ENCODE results near the gene S100A16.
"Not testable (repeated sequence)": the region's sequence is repeated elsewhere in the genome, so short reads cannot be mapped to it uniquely, and the experiment has no call there.

S100A16 gene

DNA sequence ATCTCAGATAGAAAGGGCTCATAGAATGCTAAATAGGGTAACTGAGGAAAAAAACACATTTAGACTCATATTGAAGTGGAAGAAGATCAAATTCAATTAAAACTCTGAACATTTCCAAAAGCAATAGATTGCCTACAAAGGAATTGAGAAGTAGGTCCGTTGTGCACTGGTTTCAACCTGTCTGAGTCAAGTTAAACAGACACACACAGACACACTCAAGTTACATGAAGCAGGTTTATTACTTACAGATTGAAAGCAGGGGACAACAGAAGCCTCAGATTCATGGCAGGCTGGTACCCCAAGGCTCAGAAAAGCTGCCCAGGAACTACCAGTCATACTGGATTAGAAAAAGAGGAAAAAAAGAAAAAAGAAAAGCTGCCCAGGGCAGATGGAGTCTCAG lies 26.6 kb downstream of the S100A16 start:
- DNase-seq (ENCODE audit: low spot score) = no peak

DNA sequence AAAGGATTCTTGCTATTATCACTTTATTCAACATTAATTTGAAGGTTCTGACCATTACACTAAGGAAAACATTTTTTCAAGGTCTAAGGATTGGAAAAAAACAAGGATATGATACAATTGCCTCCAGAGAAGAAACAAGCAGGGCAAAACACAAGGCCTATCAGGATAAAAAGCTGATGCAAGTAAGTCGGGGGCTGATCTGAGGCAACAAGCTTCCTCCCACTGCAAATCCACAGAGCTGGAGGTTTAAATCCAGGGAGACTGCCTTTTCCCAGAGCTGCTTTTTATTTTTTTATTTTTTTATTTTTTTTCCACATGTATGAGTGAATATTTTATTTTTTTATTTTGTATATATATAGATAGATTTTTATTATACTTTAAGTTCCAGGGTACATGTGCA lies 27.9 kb downstream of the S100A16 start:
- DNase-seq (ENCODE audit: low spot score) = no peak

GRCh38 chr1:153583976-153584375 lies 29.0 kb downstream of the S100A16 start:
- no peak for DNase-seq (ENCODE audit: low spot score)

DNA sequence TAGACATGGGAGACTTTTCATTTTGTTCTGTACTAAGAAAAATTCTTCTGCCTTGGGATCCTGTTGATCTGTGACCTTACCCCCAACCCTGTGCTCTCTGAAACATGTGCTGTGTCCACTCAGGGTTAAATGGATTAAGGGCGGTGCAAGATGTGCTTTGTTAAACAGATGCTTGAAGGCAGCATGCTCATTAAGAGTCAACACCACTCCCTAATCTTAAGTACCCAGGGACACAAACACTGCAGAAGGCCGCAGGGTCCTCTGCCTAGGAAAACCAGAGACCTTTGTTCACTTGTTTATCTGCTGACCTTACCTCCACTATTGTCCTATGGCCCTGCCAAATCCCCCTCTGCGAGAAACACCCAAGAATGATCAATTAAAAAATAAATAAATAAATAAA lies 29.4 kb downstream of the S100A16 start:
- DNase-seq (ENCODE audit: low spot score) = not testable (repeated sequence)

GRCh38 chr1:153582836-153583235 lies 30.1 kb downstream of the S100A16 start:
- not testable (repeated sequence) for DNase-seq (ENCODE audit: low spot score)

- DNase-seq (ENCODE audit: low spot score) = no peak
Observed at GRCh38 chr1:153578936-153579335, 34.0 kb downstream of the S100A16 start.

- DNase-seq (ENCODE audit: low spot score) = no peak
Observed at GRCh38 chr1:153578490-153578889, 34.4 kb downstream of the S100A16 start.

- DNase-seq (ENCODE audit: low spot score) = peak; percentile 45
Observed at GRCh38 chr1:153577624-153578051, 35.3 kb downstream of the S100A16 start.

GRCh38 chr1:153577138-153577537 lies 35.8 kb downstream of the S100A16 start:
- no peak for DNase-seq (ENCODE audit: low spot score)

- DNase-seq (ENCODE audit: low spot score) = not testable (repeated sequence)
Observed at GRCh38 chr1:153575497-153575896, 37.4 kb downstream of the S100A16 start.

DNA sequence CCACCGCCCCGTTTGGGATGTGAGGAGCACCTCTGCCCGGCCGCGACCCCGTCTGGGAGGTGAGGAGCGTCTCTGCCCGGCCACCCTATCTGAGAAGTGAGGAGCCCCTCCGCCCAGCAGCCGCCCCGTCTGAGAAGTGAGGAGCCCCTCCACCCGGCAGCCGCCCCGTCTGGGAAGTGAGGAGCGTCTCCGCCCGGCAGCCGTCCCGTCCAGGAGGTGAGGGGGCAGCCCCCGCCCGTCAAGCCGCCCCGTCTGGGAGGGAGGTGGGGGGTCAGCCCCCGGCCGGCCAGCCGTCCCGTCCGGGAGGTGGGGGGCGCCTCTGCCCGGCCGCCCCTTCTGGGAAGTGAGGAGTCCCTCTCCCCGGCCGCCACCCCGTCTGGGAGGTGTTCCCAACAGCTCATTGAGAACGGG lies 37.9 kb downstream of the S100A16 start:
- not testable (repeated sequence) for DNase-seq (ENCODE audit: low spot score)

GRCh38 chr1:153573351-153573750 lies 39.6 kb downstream of the S100A16 start:
- no peak for DNase-seq (ENCODE audit: low spot score)

- peak; percentile 88 for DNase-seq (ENCODE audit: low spot score)
Observed at GRCh38 chr1:153572569-153573015, 40.3 kb downstream of the S100A16 start.

- no peak for DNase-seq (ENCODE audit: low spot score)
Observed at GRCh38 chr1:153571706-153572105, 41.2 kb downstream of the S100A16 start.

- no peak for DNase-seq (ENCODE audit: low spot score)
Observed at GRCh38 chr1:153570874-153571273, 42.1 kb downstream of the S100A16 start.

GRCh38 chr1:153569465-153569864 lies 43.5 kb downstream of the S100A16 start:
- no peak for DNase-seq (ENCODE audit: low spot score)

GRCh38 chr1:153568367-153569099 lies 44.4 kb downstream of the S100A16 start:
- DNase-seq (ENCODE audit: low spot score) = peak; percentile 80

GRCh38 chr1:153567621-153568366 lies 45.1 kb downstream of the S100A16 start:
- DNase-seq (ENCODE audit: low spot score) = no peak

DNA sequence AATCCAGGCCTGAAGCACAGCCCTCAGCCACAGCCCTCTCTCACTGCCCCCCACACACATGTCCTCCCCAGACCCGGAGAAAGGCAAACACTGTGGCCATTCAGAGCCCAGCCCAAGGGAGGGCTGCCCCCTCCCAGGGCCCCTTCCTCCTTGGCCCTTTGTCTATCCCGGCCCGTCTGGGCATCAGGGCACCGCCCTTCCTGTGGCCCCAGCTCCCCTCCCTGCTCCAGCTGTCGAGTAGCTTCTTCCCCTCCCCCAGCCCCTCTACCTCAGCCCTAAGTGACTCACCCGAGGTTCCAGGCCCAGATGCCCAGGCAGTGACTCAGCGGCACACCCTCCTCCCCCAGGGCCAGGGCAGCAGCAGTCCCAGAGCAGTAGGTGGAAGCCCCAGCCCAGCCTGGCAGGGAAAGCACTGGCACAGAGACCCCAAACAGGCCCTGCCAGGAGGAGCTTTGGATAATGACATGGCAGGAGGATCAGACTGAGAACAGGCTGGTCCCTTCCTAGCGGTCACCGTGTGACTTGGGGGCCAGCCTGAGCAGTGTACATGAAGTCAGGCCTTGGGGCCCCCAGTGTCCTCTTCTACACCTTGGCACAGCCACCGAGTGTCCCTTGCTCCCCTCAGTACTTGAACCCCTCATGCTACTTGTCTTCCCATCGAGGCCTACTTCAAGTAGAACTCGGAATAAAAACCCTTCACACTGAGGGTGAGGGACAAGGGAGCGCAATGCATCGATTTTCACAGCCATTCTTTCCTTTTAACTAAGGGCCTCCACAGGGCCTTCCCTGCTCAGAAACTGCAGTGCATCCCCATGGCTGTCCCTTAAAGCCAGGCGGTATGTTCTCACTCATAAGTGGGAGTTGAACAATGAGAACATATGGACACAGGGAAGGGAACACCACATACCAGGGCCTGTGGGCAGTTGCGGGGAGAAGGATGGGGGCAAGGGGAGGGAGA lies 46.2 kb downstream of the S100A16 start:
- DNase-seq (ENCODE audit: low spot score) = peak; percentile 42

DNA sequence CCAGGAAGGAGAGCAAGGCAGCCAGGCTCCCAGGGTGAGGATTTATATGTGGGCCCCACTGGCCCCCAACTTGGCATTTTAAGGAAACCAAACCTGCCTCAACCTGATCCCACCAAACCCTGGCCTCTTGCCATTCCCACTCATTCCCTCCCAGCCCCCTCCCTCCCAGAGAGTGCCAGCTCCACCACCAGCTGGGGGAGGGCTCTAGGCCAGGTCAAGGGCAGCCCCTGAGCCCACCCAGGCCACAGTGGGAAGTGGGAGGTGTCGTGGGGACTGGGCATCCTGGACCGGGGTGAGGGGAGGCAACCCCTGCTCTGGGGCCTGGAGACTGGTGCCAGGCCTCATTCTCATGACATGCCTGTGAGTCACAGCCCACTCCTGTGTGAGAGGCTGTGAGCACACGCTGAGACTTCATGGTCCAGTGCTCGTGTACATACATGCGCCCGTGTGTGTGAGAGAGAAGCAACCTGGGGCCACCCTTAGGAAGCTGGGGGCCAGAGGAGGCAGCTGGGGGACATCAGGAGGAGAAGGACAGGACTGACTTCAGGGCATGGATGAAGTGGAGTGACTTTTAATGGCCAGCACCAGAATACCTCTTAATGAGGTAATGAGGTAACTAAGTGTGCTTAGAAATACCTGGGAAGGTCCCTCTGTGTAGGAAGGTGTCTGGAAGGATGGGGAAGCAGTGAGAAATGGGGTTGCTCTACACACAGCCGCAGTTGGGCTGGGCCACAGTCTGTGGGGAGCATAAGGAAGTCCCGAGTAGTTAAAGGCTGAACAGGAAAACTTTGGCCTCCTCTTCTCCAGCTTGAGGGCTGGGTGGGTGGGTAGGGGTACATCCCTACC lies 47.2 kb downstream of the S100A16 start, which contains the start of gene S100A2:
S100A2 (minus strand) TSS at position 316 of the 846 bp plus-strand sequence. CDS start 1,967 bp downstream, outside the sequence.
- no peak for DNase-seq (ENCODE audit: low spot score)

- no peak for DNase-seq (ENCODE audit: low spot score)
Observed at GRCh38 chr1:153563991-153564390, 48.9 kb downstream of the S100A16 start.
